Smooth muscle cell of the brain vasculature (primary cell): Measurements from ENCODE around the gene THBS3.
"Not testable (repeated sequence)": the region's sequence is repeated elsewhere in the genome, so short reads cannot be mapped to it uniquely, and the experiment has no call there.

Experiments used
- DNase-seq: peaks from one replicate; pipeline ENCODE4 v3.0.0-alpha.2; 2012; ENCODE audit warnings: low read depth, low spot score

The THBS3 gene

GRCh38 chr1:155207806-155208540, at the start of gene THBS3:
Gene THBS3, minus strand, starts transcription at chr1:155207897. Its CDS starts 21 bp downstream, at chr1:155207876.
- no peak for DNase-seq

- DNase-seq, result no peak
Measured at GRCh38 chr1:155256058-155256852, 48.6 kb upstream of the THBS3 start.

DNA sequence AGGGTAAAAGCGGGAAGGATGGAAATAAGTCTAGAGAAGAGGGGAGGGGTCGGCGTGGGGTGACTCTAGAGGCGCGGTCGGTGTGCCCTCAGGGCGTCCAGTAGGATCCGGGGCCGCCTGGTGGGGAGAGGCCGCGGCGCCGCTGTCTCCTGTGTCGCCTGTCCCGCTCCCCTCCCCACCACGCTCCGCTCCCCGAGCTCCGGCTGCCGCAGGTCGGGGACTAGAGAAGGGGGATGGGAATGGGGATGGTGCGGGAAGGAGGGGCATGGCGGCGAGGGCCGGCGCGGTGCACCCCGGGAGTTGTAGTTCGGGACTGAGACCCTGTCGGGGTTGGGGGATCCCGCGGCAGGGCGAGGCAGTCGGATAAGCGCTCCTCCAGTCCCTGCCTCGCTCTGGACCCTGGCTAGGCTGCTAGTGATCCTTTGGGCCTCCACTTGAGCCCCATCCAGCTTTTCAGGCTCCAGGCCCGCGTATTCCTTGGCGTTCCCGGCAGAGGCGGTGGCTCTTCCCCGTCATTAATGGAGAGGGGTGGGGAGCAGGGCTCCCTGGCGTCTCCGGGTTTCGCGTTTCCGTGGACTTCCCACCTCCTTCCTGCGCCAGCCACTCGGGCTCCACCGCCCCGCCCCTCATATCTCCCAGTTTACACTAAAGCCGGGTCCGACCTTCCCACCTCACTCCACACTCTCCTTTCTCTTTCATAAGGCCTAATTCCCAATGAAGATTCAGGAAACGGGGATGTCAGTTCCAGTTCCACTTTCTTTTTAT, 47.7 kb upstream of the THBS3 start, which contains the start of gene ENTREP3:
Gene ENTREP3, minus strand, starts transcription at position 241 of the 765 bp plus-strand sequence. CDS start 606 bp downstream, outside the sequence.
- DNase-seq, result no peak

DNA sequence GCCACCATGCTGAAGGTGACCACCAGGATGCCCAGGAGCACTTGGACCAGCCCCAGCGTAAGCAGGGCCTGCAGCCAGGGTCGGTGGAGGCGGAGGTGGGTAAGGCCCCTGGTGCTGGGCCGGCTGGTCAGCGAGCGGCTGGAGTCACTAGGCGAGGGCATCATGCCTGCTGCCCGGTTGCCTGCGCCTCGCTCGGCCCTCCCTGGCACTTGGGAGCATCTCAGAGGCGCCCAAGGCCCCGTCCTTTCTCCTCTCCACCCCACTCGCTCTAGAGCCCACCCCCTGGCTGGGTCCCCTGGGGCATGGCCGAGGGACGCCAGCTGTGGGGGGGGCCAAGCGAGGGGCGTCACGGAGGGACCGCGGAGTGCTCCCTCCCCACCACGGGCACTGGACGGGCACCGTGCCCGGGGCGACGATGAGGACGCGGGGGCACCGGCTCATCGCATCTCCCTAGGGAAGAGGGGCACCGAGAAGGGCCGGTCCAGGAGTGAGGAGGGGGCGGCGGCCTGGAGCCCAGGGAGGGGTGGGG, 47.1 kb upstream of the THBS3 start:
- DNase-seq, result no peak

DNA sequence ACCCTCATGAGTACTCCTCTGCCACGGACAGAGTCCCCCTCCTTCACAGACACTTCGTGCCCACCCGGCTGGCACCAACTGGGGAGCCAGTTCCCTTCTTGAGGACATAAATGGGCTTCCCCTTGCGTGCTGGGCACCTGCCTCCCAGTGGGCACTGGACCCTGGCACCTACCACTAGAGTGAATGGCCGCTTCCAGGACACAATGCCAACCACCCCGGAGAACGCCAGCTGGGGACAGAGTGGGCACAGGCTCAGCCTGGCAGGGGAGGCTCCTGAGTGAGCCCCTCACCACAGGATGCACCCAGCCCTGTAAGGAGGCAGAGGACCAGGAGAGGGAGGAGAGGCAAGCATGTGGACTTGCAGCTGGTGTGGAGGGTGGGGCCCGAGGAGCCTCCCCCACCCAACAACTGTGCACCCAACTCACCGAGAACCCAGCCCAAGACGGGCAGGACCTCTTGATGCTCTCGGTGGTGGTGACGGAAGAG, 46.6 kb upstream of the THBS3 start:
- DNase-seq, result no peak

- no peak for DNase-seq
Measured at GRCh38 chr1:155253797-155254196, 46.1 kb upstream of the THBS3 start.

DNA sequence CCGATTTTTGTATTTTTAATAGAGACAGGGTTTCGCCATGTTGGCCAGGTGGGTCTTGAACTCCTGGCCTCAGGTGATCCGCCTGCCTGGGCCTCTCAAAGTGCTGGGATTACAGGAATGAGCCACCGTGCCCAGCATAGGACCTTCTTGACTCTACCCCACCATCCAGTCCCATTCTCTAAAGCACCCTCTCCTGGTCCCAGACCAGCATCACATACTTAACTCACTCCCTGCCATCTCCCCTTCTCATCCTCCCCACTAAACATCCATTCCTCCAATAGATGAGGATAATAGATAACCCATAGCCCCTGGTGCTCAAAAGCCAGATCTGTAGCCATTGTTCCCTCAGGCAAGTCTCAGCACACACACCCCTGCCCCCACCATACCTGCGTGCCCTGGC, 45.5 kb upstream of the THBS3 start:
- no peak for DNase-seq

GRCh38 chr1:155251566-155251965, 43.9 kb upstream of the THBS3 start:
- DNase-seq, result no peak

- DNase-seq, result peak; percentile 87
Measured at GRCh38 chr1:155250633-155251449, 43.1 kb upstream of the THBS3 start.

- DNase-seq, result no peak
Measured at GRCh38 chr1:155250246-155250632, 42.5 kb upstream of the THBS3 start.

DNA sequence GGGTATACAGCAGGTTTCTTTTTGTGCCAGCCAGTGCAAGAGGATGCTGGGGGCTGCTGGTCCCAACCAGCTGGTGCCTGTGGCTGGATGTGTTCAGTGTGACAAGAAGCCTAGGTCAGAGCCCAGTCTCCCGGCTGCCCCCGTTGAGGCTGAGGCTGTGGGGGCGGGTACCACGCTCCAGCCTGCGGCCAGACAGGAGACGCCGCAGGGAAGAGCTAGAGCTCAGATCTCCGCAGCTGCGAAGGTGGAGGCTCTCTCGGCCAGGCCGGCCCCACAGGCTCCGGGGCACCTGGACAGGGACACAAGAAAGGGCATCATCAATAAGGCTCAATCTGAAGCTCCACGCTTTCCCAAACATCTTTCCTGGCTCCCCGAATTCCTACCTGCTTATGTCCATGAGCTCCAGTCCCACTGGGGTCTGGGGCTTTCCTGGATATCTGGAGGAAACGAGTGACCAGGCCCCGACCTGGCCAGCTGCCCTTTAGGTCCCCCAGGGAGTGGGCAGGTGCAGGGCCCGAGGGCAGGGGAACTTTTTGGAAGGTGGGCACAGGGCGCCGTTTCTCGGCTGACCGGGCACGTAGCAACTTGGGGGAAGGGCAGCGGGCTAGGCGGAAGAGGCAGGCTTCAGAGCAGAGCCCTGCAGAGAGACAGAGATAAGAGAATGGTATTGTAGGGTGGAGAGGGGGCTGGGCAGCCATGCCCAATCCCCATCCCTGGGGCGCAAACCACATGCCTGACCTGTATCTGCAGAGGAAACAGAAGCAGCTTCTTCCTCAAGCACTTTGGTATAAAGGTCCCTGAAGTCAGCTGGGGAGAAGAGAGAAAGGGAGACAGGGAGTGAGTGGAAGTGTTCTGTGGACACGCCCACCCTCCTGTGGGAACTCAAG, 40.2 kb upstream of the THBS3 start:
- no peak for DNase-seq

GRCh38 chr1:155246796-155247195, 39.1 kb upstream of the THBS3 start:
- DNase-seq, result not testable (repeated sequence)

DNA sequence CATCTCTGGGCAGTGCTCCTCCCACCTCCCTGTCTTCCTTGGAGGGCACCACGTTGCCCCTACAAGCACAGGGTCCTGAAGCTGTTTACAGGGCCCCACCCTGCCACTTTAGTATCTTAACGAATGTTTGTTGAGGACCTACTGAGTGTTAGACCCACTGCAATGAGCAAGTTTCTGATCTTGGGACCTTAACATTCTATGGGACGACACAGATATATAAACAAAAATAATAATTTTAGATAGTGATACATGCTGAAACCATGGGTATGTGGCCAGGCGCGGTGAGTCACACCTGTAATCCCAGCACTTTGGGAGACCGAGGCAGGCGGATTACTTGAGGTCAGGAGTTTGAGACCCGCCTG, 37.4 kb upstream of the THBS3 start:
- DNase-seq, result no peak

DNA sequence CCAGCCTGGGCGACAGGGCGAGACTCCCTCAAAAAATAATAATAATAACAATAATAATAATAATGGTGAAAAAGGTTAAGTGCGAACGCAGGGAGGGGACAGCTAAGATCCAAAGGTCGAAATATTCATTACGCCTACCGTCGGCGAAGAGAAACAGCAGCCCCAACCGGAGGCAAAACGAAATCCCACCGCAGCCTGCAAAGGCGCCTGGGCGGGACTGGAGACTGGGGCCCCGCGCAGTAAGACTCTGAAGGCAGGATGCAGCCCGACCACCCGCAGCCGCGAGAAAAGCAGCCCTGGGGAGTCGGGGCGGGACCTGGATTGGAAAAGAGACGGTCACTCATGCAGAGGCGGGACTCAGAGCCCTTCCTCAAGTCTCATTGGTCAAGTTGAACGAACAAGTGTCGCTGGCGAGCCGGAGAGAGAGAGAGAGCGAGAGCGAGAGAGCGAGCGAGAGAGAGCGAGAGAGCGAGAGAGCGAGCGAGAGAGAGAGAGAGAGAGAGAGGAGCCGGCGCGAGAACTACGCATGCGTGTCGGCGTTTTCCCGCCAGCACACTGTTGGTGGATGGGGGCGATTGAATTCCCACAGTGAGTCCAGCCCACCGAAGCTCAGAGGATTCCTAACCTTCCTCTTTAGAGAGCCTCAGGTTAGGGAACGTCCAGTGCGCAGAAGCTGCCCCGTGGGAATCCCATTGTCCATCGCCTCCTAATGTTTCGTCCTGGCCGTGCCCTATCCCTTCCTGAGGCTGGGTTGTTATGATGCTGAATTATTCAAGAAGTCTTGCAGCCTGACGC, 36.9 kb upstream of the THBS3 start:
- DNase-seq, result peak; percentile 97

DNA sequence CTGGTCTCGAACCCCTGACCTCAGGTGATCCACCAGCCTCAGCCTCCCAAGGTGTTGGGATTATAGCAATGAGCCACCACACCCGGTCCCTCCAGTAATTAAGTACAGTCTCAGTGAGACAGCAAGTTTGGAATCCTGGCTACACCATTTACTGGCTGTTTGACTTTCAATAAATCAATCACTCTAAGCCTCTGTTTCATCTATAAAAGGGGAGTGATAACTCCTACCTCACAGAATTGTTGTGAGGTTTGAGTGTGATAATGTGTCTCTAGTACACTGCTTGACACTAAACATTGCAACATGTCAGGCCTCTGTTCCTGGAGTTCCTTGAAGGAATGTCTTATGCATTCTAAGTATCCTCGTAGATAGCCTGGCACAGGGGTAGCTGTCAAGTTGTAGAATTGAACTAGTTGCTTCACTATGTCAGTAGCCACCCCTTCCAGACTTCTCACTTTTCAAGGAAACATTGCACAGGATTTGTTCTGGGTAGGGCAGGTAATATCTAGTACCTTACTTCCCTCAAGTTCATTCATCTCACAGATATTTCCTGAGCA, 35.2 kb upstream of the THBS3 start:
- no peak for DNase-seq

DNA sequence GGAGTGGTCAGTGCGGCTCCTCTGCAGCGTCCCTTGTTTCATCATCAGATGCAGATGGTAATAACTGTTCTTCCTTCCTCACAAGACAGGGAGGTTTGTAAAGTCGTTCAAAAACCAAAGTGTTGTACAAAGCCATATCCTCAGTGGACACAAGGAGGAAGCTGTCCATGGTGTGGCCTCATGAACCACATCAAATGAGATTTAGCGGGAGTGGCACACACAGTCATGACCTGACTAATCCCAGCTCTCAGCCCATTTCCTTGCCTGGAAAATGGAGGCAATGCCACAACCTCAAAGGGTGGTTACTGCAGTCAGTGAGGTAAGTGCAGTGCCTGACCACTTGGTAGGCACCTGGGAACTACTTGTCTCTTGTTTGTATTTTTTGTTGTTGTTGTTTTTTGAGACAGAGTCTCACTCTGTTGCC, 34.2 kb upstream of the THBS3 start:
- DNase-seq, result no peak

- DNase-seq, result no peak
Measured at GRCh38 chr1:155241069-155241679, 33.5 kb upstream of the THBS3 start.

- no peak for DNase-seq
Measured at GRCh38 chr1:155236451-155236850, 28.8 kb upstream of the THBS3 start.
